Naive thymus-derived CD4-positive, alpha-beta T cell (primary cell): Measurements from ENCODE around the gene MTM1. TPM values are rescaled to one million over a fixed set of nuclear protein-coding genes. Genes with fewer than 3 reads are reported as not detected.

Source experiments
- ATAC-seq: fragments of 150-1000 bp; cut with Tn5 transposase; 2 replicates; pipeline ENCODE4 v1.10.0; 2021; ENCODE audit warnings: mild to moderate bottlenecking, moderate library complexity
- CTCF ChIA-PET: fragments of 350-600 bp; sonication (Branson Sonifier 250); formaldehyde crosslinking; loops from one replicate; lab custom pipeline; 2021; ENCODE audit warnings: antibody characterized with exemption; lab: Charles Lee
- POLR2A ChIA-PET: fragments of 350-600 bp; sonication (Branson Sonifier 250); formaldehyde crosslinking; loops from one replicate; lab custom pipeline; 2021; ENCODE audit warnings: antibody characterized with exemption, inconsistent platforms; lab: Charles Lee
- DNase-seq, 9 donors: peaks; one replicate each; pipeline versions ENCODE4 v3.0.0 to v3.0.0-alpha.2; 2020 to 2022; ENCODE audit warnings: mixed read lengths in 1 of 9
- H3K27ac ChIP-seq: one replicate; pipeline ENCODE4 v1.7.0; 2013; ENCODE audit warnings: mild to moderate bottlenecking, low read depth, low read length, moderate library complexity
- H3K27me3 ChIP-seq, 2 donors: one replicate each; pipeline ENCODE4 v1.7.0; 2013; ENCODE audit warnings: low read length in 2 of 2, mild to moderate bottlenecking in 2 of 2, moderate library complexity in 2 of 2; ENCODE audit not compliant: control insufficient read depth in 2 of 2, insufficient read depth in 2 of 2
- H3K36me3 ChIP-seq, 3 experiments: 1 replicate in 2 of 3; 2 replicates in 1 of 3; pipeline ENCODE4 v1.7.0; 2013; ENCODE audit warnings: low read length in 3 of 3, mild to moderate bottlenecking in 3 of 3, moderate library complexity in 1 of 3; ENCODE audit not compliant: insufficient read depth in 3 of 3, control insufficient read depth in 2 of 3
- H3K4me1 ChIP-seq, 2 donors: one replicate each; pipeline ENCODE4 v1.7.0; 2013; ENCODE audit warnings: low read length in 2 of 2, mild to moderate bottlenecking in 2 of 2, moderate library complexity in 1 of 2; ENCODE audit not compliant: control insufficient read depth in 2 of 2, insufficient read depth in 2 of 2
- H3K4me3 ChIP-seq: 2 replicates; pipeline ENCODE4 v1.7.0; 2013; ENCODE audit warnings: mild to moderate bottlenecking, low read length
- H3K9me3 ChIP-seq, 3 experiments: 1 replicate in 2 of 3; 2 replicates in 1 of 3; pipeline ENCODE4 v1.7.0; 2013; ENCODE audit warnings: low read length in 3 of 3; ENCODE audit not compliant: control insufficient read depth in 2 of 3
- H3K27ac Mint-ChIP-seq, 9 donors: one replicate each; pipeline ENCODE4 v1.8.0; 2020 to 2022; ENCODE audit warnings: mixed read lengths in 9 of 9, mild to moderate bottlenecking in 8 of 9, moderate library complexity in 5 of 9, inconsistent platforms in 2 of 9
- H3K27me3 Mint-ChIP-seq, 5 donors: one replicate each; pipeline ENCODE4 v1.8.0; 2021 to 2022; ENCODE audit warnings: mixed read lengths in 5 of 5, mild to moderate bottlenecking in 1 of 5
- H3K36me3 Mint-ChIP-seq, 5 donors: one replicate each; pipeline ENCODE4 v1.8.0; 2020 to 2022; ENCODE audit warnings: mixed read lengths in 5 of 5, mild to moderate bottlenecking in 3 of 5, inconsistent platforms in 1 of 5
- H3K4me1 Mint-ChIP-seq, 7 donors: one replicate each; pipeline ENCODE4 v1.8.0; 2020 to 2022; ENCODE audit warnings: mixed read lengths in 7 of 7, mild to moderate bottlenecking in 3 of 7, inconsistent platforms in 1 of 7
- H3K4me3 Mint-ChIP-seq, 10 donors: one replicate each; pipeline ENCODE4 v1.8.0; 2020 to 2022; ENCODE audit warnings: mild to moderate bottlenecking in 10 of 10, mixed read lengths in 10 of 10, moderate library complexity in 6 of 10, inconsistent platforms in 2 of 10
- H3K9me3 Mint-ChIP-seq, 11 donors: one replicate each; pipeline ENCODE4 v1.8.0; 2020 to 2022; ENCODE audit warnings: mixed read lengths in 11 of 11, mild to moderate bottlenecking in 4 of 11, inconsistent platforms in 1 of 11, moderate library complexity in 1 of 11
- intact Hi-C, 2 donors: fragments of 100-400 bp; cut with micrococcal nuclease; formaldehyde crosslinking; loops; one replicate each; pipeline ENCODE4 v1.15.1; 2023
- polyA plus RNA-seq, 2 donors: library from polyadenylated mRNA; unstranded; fragments of 300-500 nt; fragmentation: Illumina TruSeq; gene quantifications; one replicate each; pipeline ENCODE4 v1.2.3, GENCODE V29; 2021
- total RNA-seq, 6 experiments: library from RNA in 5 of 6; stranded (reverse) in 5 of 6; gene quantifications; 1 replicate in 5 of 6; 2 replicates in 1 of 6; pipeline ENCODE4 v1.2.3 and lab custom pipeline; 2021 to 2026

Gene MTM1
- total and polyA plus RNA-seq, 7 experiments from 2014 or later, result 11.9 to 34.7 (median 24.6) TPM

DNA sequence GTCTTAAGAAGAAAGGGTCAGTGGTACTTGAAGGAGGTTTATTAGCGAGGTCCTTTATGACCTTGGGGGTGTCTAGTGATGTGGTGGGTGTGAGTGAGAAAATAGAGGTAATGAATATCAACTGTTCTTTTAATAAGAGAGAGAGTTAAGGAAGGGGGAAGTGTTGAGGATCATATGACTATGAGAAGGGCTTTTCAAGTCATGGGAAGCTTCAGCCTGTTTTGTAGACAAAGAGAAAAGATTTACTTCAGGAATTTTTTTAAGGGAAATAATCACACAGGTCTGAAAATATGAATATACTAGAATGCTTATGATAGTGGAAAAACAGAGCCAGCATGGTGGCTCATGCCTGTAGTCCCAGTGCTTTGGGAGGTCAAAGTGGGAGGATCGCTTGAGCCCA, 83.5 kb downstream of the MTM1 start:
- Histone ChIP-seq H3K4me3 (no peak overlapping the region), H3K36me3 (peaks cover 0 to 6% (median 3%) of the 10 kb centered on the region in 3 experiments), H3K27me3 (no peaks in the 10 kb centered on the region), H3K27ac (no peak overlapping the region), H3K4me1 (no peaks in the 10 kb centered on the region), H3K9me3 (no peaks in the 10 kb centered on the region)
- Mint-ChIP-seq H3K4me3 (no peak overlapping the region), H3K27ac (peak overlapping the region in 4 of 9 donors; percentile 3 to 52 (median 37)), H3K27me3 (no peaks in the 10 kb centered on the region), H3K9me3 (no peaks in the 10 kb centered on the region), H3K36me3 (peaks cover 0 to 28% (median 7%) of the 10 kb centered on the region in 5 donors), H3K4me1 (peaks cover 3 to 21% (median 13%) of the 10 kb centered on the region in 7 donors)
- DNase-seq, result no peak
- CTCF ChIA-PET, result no interaction called here
- intact Hi-C loops, result no loop called here
- POLR2A ChIA-PET, result interaction anchor here (0.6 kb wide), 1 partner anchor 50 kb away, joined by 4 read pairs; no protein-coding TSS in a partner anchor
- no peak for ATAC-seq

DNA sequence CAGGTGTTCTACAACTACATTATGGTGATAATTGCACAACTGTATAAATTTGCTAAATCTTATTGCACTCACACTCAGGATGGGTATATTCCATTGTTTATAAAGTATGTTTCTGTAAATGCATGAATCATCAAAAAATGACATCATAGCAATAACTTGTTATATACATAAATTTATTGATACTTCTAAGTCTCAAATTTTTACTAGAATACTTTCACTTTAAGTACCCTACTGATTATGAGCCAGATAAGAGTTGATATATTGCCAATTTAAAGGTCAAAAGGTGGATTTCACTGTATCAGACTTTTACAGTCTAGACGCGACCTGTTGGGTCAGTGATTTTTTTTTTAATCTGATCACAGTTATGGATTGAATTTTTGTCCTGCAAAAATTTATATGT, 87.4 kb downstream of the MTM1 start:
- Histone ChIP-seq H3K36me3 (peaks cover 3 to 5% (median 4%) of the 10 kb centered on the region in 3 experiments), H3K9me3 (no peaks in the 10 kb centered on the region), H3K4me3 (no peak overlapping the region), H3K4me1 (no peaks in the 10 kb centered on the region), H3K27ac (no peak overlapping the region), H3K27me3 (no peaks in the 10 kb centered on the region)
- no peaks in the 10 kb centered on the region for H3K9me3 Mint-ChIP-seq
- H3K27ac Mint-ChIP-seq, result no peak overlapping the region
- no peak overlapping the region for H3K4me3 Mint-ChIP-seq
- no peak for DNase-seq
- peaks cover 0 to 29% (median 10%) of the 10 kb centered on the region in 5 donors for H3K36me3 Mint-ChIP-seq
- ChIA-PET POLR2A (no interaction called here), CTCF (no interaction called here)
- intact Hi-C loops, result no loop called here
- no peak for ATAC-seq
- H3K27me3 Mint-ChIP-seq, result no peaks in the 10 kb centered on the region
- H3K4me1 Mint-ChIP-seq, result peaks cover 3 to 11% (median 8%) of the 10 kb centered on the region in 7 donors

DNA sequence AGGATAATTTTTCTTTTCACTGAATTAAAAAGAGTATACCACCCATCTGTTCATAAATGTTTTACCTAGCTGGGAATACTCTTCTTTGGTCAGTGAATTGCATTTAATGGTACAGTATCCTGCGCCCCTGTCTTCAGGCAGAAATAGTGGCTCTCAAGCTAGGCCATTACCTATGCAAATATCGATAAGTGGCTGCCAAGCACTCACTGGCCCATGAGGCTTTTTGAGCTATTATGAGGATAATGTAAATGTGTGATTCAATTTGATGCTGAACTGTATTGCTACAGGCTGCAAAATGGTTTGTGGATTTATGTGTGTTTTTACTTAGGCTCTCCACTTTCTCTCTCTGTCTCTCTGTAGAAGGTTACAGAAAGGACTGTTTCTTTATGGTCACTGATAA, 94.7 kb downstream of the MTM1 start:
- H3K36me3 Mint-ChIP-seq, result peaks cover 7 to 34% (median 27%) of the 10 kb centered on the region in 5 donors
- DNase-seq (no peak), ATAC-seq (no peak)
- no peak overlapping the region for H3K27ac ChIP-seq
- no peak overlapping the region for H3K4me3 Mint-ChIP-seq
- H3K9me3 Mint-ChIP-seq, result peaks cover 0 to 4% (median 0%) of the 10 kb centered on the region in 11 donors
- peaks cover 0 to 6% (median 0%) of the 10 kb centered on the region in 7 donors for H3K4me1 Mint-ChIP-seq
- no peaks in the 10 kb centered on the region for H3K27me3 ChIP-seq
- no peak overlapping the region for H3K4me3 ChIP-seq
- H3K9me3 ChIP-seq, result no peaks in the 10 kb centered on the region
- H3K4me1 ChIP-seq, result no peaks in the 10 kb centered on the region
- no peaks in the 10 kb centered on the region for H3K27me3 Mint-ChIP-seq
- peaks cover 0 to 26% (median 4%) of the 10 kb centered on the region in 3 experiments for H3K36me3 ChIP-seq
- POLR2A ChIA-PET, result no interaction called here
- CTCF ChIA-PET, result no interaction called here
- intact Hi-C loops, result loop anchor here in 1 of 2 donors (10.0 kb wide), 1 partner anchor 52 kb away; no protein-coding TSS in a partner anchor
- H3K27ac Mint-ChIP-seq, result no peak overlapping the region

DNA sequence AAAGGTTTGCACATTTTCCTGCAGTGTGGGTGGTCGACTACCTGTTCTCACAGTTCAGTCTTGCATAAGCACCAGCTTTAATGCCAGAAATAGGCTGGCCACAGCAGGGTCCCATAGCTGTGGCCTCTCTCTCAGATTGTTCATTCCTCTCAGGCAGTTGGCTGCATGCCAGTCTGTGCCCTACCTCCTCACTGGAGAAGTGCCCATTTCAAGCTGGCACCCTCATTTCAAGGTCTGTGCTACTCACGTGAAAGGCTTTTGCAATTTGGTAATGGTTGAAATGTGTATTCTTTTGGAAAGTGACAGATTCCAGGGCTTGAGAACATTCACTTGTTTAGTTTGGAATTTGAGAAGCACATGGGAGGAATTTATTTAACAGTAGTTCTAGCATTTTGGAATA, 95.9 kb downstream of the MTM1 start:
- Mint-ChIP-seq H3K36me3 (peaks cover 7 to 34% (median 27%) of the 10 kb centered on the region in 5 donors), H3K27ac (peak overlapping the region in 1 of 9 donors; percentile 6), H3K4me1 (peaks cover 0 to 6% (median 0%) of the 10 kb centered on the region in 7 donors), H3K9me3 (peaks cover 0 to 4% (median 0%) of the 10 kb centered on the region in 11 donors), H3K4me3 (no peak overlapping the region), H3K27me3 (no peaks in the 10 kb centered on the region)
- H3K27ac ChIP-seq, result no peak overlapping the region
- POLR2A ChIA-PET, result no interaction called here
- DNase-seq, result no peak
- no peak overlapping the region for H3K4me3 ChIP-seq
- CTCF ChIA-PET, result no interaction called here
- peaks cover 0 to 26% (median 4%) of the 10 kb centered on the region in 3 experiments for H3K36me3 ChIP-seq
- no peaks in the 10 kb centered on the region for H3K9me3 ChIP-seq
- ATAC-seq, result no peak
- no peaks in the 10 kb centered on the region for H3K4me1 ChIP-seq
- no peaks in the 10 kb centered on the region for H3K27me3 ChIP-seq
- intact Hi-C loops, result loop anchor here in 1 of 2 donors (10.0 kb wide), 1 partner anchor 51 kb away; no protein-coding TSS in a partner anchor

GRCh38 chrX:150676221-150676620, 107.8 kb downstream of the MTM1 start:
- Histone ChIP-seq H3K4me1 (no peaks in the 10 kb centered on the region), H3K27ac (no peak overlapping the region), H3K27me3 (no peaks in the 10 kb centered on the region), H3K36me3 (peaks cover 0 to 3% (median 0%) of the 10 kb centered on the region in 3 experiments), H3K4me3 (no peak overlapping the region), H3K9me3 (no peaks in the 10 kb centered on the region)
- peaks cover 0 to 11% (median 0%) of the 10 kb centered on the region in 7 donors for H3K4me1 Mint-ChIP-seq
- no peak overlapping the region for H3K27ac Mint-ChIP-seq
- ChIA-PET POLR2A (no interaction called here), CTCF (no interaction called here)
- intact Hi-C loops, result no loop called here
- H3K4me3 Mint-ChIP-seq, result no peak overlapping the region
- no peak for ATAC-seq
- no peaks in the 10 kb centered on the region for H3K27me3 Mint-ChIP-seq
- H3K9me3 Mint-ChIP-seq, result no peaks in the 10 kb centered on the region
- H3K36me3 Mint-ChIP-seq, result no peaks in the 10 kb centered on the region
- DNase-seq, result no peak

GRCh38 chrX:150680974-150681373, 112.6 kb downstream of the MTM1 start:
- H3K36me3 Mint-ChIP-seq, result no peaks in the 10 kb centered on the region
- ATAC-seq (no peak), DNase-seq (peak in 1 of 9 donors; percentile 9)

More at GRCh38 chrX:150680974-150681373, 112.6 kb downstream of the MTM1 start:
- POLR2A ChIA-PET, result interaction anchor here (1.4 kb wide), 1 partner anchor 12 kb away, joined by 6 read pairs; the partner anchor contains the start of gene MTMR1
- no peaks in the 10 kb centered on the region for H3K36me3 ChIP-seq
- no peaks in the 10 kb centered on the region for H3K27me3 ChIP-seq
- Mint-ChIP-seq H3K27me3 (no peaks in the 10 kb centered on the region), H3K4me3 (no peak overlapping the region), H3K9me3 (no peaks in the 10 kb centered on the region), H3K4me1 (peaks cover 4 to 29% (median 6%) of the 10 kb centered on the region in 7 donors), H3K27ac (no peak overlapping the region)
- no peak overlapping the region for H3K4me3 ChIP-seq
- H3K4me1 ChIP-seq, result no peaks in the 10 kb centered on the region
- intact Hi-C loops, result loop anchor here (2.0 kb wide), 2 partner anchors 718 to 730 kb away; no protein-coding TSS in a partner anchor
- no peak overlapping the region for H3K27ac ChIP-seq
- CTCF ChIA-PET, result interaction anchor here (0.8 to 0.9 kb wide), 2 partner anchors 39 kb away, joined by 3 read pairs; no protein-coding TSS in a partner anchor
- no peaks in the 10 kb centered on the region for H3K9me3 ChIP-seq
